ENCODE measurements around the gene LRRN4CL.
A peak's percentile ranks its signal among the peaks of the same experiment; 100 is the strongest.

The LRRN4CL gene

GRCh38 chr11:62649486-62649885, 39.8 kb downstream of the LRRN4CL start:
- no peak for DNase-seq (ENCODE audit: low read depth)
- TF ChIP-seq, protein P1, sequence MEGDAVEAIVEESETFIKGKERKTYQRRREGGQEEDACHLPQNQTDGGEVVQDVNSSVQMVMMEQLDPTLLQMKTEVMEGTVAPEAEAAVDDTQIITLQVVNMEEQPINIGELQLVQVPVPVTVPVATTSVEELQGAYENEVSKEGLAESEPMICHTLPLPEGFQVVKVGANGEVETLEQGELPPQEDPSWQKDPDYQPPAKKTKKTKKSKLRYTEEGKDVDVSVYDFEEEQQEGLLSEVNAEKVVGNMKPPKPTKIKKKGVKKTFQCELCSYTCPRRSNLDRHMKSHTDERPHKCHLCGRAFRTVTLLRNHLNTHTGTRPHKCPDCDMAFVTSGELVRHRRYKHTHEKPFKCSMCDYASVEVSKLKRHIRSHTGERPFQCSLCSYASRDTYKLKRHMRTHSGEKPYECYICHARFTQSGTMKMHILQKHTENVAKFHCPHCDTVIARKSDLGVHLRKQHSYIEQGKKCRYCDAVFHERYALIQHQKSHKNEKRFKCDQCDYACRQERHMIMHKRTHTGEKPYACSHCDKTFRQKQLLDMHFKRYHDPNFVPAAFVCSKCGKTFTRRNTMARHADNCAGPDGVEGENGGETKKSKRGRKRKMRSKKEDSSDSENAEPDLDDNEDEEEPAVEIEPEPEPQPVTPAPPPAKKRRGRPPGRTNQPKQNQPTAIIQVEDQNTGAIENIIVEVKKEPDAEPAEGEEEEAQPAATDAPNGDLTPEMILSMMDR (conservative IDR thresholded peaks at IDR 0.05; ENCODE audit: low read depth, low read length), result no peak
- no peak overlapping the region for H3K4me3 ChIP-seq (ENCODE audit: low read depth, low read length)

- TF ChIP-seq, protein P1 (conservative IDR thresholded peaks at IDR 0.05; ENCODE audit: low read depth, low read length), result no peak
- DNase-seq (ENCODE audit: low read depth), result no peak
- H3K4me3 ChIP-seq (ENCODE audit: low read depth, low read length), result no peak overlapping the region
These were observed 40.4 kb downstream of the LRRN4CL start for GRCh38 chr11:62648967-62649364.

DNA sequence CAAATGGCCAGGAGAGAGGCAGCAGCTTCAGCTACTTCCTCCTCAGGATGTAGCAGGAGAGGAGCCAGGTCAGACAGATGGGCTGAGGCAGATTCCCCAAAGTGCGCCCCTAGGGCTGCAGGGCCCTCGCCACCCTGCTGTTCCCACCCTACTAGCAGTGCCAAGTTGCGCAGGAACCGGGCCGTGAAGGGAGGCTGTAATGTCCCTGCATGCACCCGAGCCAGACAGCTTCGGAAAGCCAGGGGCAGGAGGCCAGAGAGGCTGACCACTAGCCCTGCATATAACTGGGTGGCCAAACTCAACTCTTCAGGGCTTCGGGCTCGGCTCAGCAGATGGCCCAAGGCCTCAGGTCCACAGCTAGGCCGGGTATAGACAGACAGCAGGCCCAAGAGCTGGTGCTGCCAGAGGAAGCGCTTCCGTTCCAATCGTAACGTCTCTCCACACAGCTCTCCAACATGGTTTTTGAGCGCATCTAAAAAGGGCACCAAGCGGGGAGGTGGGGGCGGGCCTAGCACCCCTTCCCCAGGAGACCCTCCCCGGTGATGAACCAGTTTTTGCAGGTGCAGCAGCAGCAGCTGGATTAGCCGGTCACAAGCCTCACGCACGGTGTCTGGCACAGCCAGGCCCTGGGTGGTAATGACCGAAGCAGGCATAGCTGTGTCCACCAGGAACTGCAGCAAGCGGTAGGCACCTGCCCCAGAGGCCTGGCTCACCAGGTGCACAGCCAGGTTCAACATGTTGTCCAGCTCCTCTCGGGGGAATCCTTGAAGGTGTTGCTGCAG, 41.0 kb downstream of the LRRN4CL start:
- TF ChIP-seq, protein P1 (conservative IDR thresholded peaks at IDR 0.05; ENCODE audit: low read depth, low read length), result no peak
- no peak for DNase-seq (ENCODE audit: low read depth)

DNA sequence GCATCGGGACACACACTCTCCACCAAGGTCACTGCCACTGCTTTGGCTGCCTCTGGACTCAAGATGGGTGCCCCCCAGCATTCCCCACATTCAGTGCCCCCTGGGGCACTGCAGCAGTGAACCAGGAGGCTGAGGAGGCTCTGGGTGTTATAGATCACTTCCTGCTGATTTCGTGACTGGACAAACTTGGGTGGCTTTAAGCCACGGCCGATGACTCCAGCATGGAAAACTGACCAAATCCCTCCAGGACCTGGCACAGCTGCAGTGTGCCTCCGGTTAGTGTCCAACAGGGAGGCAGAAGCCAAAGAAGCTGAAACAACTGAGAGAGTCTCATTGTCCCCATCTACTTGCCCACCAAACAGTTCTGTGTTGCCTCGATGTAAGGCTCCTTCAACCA, 41.7 kb downstream of the LRRN4CL start:
- no peak overlapping the region for H3K4me3 ChIP-seq (ENCODE audit: low read depth, low read length)
- TF ChIP-seq, protein P1 (conservative IDR thresholded peaks at IDR 0.05; ENCODE audit: low read depth, low read length), result no peak
- no peak for DNase-seq (ENCODE audit: low read depth)

More for the DNA sequence above, 41.0 kb downstream of the LRRN4CL start:
- no peak overlapping the region for H3K4me3 ChIP-seq (ENCODE audit: low read depth, low read length)

DNA sequence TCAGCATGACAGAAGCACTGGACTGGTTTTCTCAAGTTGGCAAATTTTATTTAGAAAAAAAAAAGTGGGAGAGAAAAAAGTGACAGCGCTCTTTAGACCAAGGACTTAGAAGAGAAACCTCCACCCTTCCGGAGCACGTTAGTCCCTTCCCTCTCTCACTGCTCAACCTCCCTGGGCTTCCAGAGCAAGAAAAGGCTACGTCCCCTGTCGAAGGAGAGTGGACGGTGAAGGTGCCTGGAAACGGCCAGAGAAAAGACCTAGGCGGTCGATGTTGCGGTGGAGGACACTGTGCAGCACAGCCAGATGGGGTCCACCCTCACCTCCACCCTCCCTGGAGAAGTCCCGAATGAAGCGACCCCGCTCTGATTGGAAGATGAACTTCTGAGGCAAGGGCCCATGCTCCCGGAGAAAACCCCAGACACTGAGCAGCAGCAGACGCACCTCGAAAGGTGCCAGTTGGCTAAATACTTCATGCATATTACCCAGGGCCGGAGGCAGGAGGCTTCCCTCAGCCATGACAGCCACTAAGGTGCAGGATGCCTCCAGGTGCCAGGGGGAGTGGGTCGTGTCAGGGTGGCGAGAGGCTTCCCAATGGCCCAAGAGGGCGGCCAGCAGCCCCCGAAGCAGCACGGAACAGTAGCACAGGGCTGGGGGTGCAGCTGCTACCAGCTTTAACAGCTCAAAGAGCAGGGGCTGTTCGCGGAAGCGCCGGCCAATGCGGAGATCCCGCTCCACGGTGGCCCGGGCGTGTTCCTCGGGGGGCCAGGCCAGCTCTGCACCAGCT, 42.3 kb downstream of the LRRN4CL start:
- TF ChIP-seq, protein P1 (conservative IDR thresholded peaks at IDR 0.05; ENCODE audit: low read depth, low read length), result no peak
- no peak overlapping the region for H3K4me3 ChIP-seq (ENCODE audit: low read depth, low read length)
- DNase-seq (ENCODE audit: low read depth), result no peak

DNA sequence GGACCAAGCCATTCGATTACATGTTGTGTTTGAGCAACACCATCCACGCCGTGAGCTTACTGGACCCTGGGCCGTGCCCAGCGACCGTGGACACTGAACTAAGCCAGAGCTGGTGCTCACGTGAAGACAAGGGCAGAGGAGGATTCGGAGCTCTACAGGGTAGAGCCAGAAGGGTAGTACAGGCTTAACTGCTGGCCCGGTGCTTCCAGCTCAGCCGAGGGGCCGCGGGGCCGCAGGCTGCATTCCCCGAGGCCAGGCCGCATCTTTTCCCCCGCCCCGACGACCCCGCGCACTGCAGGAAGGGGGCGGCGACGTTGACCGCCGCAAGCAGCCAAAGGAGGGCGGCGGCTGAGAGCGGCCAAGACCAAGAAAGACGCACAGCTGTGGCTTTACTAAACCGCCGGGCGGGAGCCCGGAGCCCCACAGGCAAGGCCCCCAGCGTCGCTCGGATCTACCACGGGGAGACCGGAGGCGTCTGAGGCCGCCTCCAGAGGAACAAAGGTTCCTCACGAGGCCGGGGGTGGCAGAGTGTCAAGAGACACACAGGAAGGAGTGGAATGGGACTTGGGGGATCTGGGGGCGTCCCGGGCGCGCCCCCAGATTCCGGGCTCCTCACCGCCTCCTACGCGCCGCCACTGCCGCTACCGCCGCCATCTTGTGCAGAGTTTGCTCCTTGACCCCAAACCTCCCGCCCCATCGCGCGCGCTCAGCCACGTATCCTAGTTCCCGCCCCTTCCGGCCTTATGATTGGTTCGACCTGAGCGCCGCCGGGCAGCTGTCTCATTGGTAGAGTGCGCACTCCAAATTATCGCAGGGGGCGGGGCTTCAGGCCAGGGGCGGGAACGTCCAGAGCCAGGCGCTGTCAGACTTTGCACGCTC, 43.1 kb downstream of the LRRN4CL start, which contains the start of gene GANAB:
GANAB (minus strand) TSS at position 668 of the 879 bp plus-strand sequence; CDS start at position 654, 14 bp downstream.
- H3K4me3 ChIP-seq (ENCODE audit: low read depth, low read length), result peak within 1 kb of the TSS; percentile 90
- TF ChIP-seq, protein P1 (conservative IDR thresholded peaks at IDR 0.05; ENCODE audit: low read depth, low read length), result no peak
- peak; percentile 99 for DNase-seq (ENCODE audit: low read depth)

Measured in choroid plexus epithelial cell (primary cell).